HG03457 (cell line): ENCODE data around the gene F3.

Experiments
- ATAC-seq: cut with Tn5 transposase; IDR thresholded peaks from one replicate; pipeline ENCODE4 v1.9.1; 2021; ENCODE audit warnings: moderate number of reproducible peaks; ENCODE audit not compliant: unreplicated experiment

The F3 gene

DNA sequence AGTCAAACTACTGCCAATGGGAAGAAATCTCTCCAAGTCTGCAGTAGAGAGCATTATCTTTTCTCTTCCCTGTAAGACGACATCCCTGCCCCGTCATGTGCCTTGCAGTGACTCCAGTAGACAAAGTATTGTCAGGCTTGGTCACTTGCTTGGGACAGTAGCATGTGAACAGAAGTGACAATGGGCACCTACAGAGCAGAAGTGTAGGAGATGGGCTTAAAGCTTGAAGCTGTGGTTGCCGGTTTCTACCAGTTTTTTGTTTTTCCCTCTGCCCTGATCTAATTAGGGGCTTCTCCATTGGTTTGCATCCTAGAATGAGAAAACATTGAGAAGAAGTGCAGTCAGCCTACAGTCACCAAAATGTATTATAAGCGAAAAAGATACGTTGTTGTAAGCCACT, 12.7 kb downstream of the F3 start:
- no peak for ATAC-seq

GRCh38 chr1:94528299-94528698, 13.3 kb downstream of the F3 start:
- ATAC-seq: no peak

DNA sequence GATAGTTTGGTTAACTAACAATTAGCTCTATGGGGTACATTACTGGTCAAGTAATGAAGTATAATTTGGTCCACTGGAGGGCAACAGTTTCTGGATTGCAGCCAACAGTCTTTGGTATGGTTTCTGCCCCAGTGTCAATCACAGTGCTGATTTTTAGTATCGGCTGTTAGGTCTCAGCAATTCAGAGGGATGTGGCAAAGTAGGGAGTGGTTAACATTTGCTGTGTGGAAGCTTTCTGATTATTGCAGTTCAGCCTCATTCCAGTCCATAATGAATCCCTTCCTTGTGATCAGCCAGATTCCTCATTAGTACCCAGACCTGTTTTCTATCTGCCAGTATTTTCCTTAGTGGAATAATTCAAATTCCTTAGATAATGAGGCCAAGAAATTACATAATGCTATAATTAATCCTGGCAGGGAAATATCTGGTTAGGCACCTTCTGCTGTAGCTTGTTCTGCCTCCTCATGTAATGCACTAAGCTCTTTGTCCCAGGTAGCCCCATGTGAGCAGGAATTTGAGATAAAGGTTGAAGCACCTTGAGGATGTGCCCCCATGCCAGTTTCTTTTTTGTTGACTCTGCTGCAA, 14.0 kb downstream of the F3 start:
- ATAC-seq: no peak

DNA sequence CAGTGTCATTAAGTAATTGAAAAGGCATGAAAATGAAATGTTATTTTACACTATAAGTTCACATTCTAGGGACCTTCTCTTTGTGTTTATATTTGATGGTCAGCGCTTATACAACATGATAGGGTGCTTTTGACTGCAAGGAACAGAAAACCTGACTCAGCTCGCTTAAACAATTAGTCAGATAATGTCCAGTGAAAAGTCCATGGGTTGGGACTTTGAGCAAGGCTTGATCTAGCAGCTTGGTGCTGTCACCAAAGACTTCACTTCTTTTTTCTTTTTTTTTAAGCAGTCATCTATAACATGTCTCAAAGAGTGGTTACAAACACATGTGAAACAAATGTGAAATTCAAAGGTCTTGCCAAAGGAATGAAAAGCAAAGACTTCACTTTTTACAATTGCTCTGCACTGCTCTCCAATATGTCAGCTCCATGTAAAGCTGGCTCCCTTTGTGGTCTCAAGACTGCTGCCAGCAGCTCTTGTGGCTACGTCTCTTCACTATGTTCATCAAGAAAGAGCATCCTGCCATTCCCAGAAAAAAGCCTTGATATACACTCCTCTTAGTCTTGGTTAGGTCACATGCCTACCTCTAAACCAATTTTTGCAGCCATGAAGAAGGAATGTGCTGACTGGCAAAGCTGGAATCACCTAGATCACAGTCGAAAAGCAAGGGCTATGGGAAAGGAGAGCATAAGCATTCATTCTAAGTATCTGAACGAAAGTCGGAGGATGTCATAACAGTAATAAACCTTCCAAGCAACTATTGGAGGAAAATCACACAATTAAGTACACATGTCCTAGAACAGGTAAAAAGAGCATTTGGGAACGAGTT, 15.2 kb downstream of the F3 start:
- ATAC-seq: no peak

DNA sequence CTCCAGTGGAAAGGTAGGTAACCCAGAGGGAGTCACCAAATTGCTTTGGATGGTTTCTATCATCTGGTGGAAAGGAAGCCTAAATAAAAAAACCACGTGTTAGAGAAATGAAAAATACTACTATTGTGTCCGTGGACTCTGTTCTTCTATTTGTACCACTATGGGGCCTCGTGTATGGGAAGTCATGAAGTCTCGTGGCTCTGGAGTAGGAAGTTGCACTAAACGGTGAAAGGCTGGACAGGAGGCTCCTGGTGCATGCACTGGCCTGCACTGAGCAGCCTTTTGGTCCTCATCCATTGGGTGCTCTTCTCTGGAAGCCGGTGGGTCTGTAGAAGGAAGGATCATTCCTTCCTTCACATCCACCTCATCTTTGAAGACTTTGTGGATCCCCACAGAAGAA, 17.0 kb downstream of the F3 start:
- ATAC-seq: no peak

DNA sequence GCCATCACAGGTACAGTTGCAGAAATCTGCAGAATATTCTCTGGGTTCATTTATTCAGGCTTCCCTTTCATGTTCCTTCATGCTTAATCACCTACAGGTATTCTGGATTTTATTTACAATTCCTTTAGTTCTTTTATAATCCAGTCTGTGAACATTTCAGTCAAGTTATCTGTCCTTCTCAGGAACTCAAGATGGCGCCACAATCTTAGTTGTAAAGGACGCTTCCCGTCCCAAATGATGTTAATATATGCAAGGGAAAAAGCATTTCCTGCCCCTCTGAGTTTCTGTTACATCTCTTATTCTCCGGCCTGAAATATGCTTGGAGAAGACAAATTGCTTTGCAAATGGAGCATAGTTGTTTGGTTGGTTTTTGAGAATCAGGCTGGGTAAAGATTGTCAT, 19.3 kb downstream of the F3 start:
- no peak for ATAC-seq

DNA sequence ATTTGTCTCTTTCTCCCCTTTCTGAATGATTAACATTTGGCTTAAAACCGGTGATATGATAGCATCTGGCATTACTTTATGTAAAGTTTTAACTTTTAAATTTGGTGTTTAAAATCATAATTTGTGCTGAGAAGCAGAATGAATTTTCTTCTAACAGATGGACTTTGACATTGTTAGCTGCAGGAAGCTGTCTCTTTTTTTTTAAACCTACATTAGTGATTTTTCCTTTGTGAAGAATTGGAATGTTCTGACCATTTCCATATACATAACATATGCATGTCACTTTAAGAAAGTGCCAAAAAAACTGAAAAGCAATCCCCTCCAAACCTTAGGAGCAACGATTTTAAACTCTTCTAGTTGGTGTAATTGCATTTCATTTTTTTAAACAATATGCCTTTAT, 22.2 kb downstream of the F3 start:
- no peak for ATAC-seq

DNA sequence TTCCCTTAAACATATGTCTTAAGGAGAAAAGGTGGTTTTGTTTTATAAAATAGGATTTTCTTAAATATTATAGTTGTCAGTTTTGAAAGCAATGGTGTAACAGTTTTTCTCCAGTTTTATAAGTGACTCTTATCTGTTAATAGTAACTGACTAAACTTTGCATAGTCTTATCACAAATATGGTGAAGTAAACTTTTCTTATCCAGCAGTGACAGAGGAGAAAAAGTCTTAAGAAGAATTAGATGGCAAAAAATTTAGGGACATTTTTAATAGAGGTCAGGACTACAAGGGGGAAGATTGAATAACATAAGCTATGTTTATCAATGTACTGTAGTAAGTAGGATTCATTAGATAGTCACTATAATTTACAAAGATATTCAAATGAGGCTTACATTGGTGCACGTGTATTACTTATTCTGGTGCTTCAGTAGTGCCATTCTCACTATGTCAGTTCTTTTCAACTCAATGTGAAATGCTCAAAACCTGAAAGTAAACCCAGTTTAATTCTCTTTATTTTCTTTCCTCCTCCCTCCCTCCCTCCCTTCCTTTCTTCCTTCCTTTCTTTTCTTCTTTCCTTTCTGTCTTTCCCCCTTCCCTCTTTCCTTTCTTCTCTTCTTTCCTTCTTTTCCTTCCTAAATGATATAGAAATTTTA, 26.1 kb downstream of the F3 start:
- ATAC-seq: no peak

DNA sequence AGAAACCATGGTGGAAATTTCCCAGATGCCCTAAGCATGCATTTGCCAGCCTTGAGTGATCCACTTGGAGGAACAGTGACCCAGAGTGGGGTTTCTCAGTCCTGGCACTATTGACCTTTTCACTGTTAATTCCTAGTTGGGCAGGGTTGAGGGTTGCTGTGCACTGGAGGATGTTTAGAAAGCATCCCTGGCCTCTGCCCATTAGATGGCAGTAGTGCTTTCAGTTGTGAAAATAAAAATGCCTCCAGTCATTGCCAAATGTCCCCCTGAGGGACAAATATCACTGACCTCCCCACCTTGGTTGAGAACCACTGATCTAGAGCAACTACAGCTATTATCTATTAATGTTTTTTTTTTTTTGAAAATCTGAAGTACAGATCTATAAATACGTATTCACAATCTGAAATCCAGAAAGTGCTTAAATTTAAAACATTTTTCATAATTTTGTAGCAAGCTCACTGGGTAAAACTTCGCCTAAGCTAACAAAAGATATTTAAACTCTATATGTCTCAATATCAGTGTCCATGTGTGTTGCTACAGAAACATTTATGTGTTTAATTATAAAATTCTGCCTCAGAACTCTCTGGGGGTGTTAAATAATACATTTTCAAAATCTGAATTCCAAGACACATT, 27.3 kb downstream of the F3 start:
- ATAC-seq: no peak

DNA sequence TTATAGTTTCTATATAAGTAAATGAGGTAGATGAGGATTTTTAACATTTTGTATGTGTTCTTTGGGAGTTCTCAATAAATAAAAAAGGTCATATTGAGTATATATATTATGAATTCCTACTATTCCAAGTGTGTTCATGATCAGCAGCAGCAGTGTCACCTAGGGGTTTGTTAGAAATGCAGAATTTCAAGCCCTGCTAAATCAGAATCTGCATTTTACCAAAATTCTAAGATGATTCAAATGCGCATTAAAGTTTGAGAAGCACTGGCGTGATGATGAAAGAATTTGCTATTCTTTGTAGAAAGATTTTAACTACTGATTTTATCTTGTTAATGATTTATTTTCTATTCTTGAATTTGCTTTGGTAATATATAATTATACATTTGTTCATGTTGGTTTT, 28.7 kb downstream of the F3 start:
- no peak for ATAC-seq

GRCh38 chr1:94504601-94505000, 37.0 kb downstream of the F3 start:
- no peak for ATAC-seq

- no peak for ATAC-seq
Observed at GRCh38 chr1:94503153-94503552, 38.4 kb downstream of the F3 start.

DNA sequence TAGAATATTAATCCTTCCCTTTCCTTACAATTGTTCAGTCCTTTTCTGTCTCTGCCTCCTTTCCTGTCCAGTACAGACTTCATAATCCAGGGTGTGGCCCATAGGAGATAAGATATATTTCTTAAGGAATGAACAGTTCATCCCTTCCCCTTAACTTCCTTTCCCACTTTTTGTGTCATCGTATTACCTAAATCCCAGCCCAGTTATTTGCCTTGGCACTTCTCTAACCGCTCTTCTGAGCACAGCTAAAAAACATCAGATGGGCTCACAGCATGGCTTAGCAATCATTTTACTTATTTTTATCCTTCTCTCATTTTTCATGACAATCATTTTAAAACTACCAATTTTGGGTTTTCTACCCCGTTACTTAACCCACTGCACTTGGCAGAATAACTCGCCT, 39.6 kb downstream of the F3 start:
- ATAC-seq: no peak

DNA sequence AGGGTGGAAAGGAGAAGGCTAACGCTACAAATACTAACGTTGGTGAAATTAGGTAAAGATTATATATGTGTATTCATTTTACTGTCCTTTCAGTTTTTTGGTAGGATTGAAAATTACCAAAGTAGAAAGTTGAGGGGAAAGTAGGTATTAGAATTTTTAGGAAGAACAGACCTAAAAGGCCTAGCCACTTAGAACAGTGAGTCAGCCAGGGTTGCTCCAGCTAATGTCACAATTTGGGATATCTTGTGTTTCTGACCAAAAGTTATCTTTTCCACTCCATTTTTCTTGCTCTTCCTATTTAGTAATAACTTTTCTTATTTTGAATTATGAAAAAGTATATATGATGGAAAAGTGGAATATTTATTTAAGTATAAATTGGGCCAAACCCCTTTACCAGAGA, 40.1 kb downstream of the F3 start:
- no peak for ATAC-seq

DNA sequence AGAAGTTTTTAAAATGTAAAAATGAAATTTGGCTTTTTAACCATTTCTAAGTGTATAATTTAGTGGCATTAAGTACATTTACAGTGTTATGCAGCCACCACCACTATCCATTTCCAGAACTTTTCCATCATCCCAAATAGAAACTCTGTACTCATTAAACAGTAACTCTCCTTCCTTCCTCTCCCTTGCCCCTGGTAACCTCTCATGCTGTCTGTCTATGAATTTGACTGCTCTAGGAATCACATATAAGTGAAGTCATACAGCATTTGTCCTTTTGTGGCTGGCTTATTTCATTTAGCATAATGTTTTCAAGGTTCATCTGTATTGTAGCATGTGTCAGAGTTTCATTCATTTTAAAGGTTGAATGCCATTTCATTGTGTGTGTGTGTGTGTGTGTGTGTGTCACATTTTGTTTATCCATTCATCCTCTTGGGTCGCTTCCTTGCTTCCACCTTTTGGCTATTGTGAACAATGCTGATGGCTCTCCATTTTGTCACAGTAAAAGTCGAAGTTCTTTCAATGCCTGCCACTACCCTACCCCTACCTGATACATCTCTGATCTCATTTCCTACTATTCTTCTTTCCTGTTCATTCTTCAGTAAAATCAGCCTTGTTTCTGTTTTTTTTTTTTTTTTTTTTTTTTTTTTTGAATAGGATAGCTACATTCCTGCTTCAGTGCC, 45.3 kb downstream of the F3 start:
- no peak for ATAC-seq

GRCh38 chr1:94490556-94490955, 51.0 kb downstream of the F3 start:
- no peak for ATAC-seq

GRCh38 chr1:94486990-94487389, 54.6 kb downstream of the F3 start:
- no peak for ATAC-seq

- ATAC-seq: no peak
Observed at GRCh38 chr1:94481473-94481933, 60.1 kb downstream of the F3 start.

DNA sequence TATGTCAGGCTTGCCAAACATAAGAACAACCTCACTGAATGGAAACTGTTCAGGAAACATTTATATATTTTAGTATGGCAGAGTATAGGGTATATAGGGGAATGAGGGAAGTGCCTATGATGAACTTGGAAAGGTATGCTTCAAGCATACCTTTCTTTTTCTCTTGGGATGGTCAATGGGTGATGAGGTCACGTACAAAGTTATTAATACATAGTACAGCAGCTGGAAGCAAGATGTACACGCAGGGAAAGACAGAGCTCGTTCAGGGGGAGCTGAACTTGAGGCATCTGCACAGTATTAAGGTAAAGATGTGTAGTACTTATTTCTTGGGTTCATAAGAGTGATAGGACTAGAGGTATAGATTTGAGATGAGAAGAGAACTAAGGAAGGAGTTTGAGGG, 61.9 kb downstream of the F3 start:
- no peak for ATAC-seq
